ENCODE data around the gene COTL1.

Gene COTL1

DNA sequence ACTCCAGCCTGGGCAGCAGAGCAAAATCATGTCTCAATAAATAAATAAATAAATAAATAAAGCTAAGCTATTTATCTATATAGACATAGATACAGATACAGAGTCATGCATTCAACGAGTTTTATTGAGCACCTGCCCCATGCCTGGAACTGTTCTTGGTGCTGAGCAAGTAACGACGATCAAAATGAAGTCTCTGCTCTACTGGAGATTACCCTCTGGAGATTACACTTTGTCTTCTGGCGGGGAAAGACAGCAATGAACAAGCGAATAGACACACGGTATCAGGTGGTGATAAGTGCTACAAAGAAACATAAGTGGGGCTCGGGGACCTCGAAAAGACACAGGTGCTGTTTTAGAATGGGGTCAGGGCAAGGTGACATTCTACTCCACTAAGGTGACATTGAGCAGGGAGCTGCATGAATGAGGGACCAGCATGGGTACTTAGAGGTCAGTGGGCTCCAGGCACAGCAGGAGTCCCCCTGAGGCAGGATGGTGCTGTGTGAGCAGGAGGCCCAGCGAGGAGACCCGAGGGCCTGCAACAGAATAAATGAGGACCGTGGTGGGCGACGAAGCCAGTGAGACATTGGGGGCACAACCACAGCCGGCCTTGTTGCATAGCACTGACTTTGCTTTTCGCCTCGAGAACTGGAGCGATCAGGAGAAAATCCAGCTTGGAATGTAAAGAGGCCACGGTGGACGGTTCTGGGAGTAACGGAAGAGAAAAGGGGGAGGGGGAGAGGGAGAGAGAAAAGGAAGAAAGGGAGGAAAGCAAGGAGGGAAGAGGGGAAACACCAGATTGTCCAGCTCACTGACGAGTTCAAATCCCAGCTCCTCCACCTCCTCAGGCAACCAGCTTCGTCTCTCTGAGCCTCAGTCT is 71.0 kb downstream of the COTL1 start:
- Histone ChIP-seq H3K9ac (ENCODE audit: low read length) (no peak overlapping the region), H3F3A (ENCODE audit: insufficient read depth) (no peaks in the 10 kb centered on the region), H4K20me1 (ENCODE audit: low read depth, low read length) (no peaks in the 10 kb centered on the region), H3K4me2 (ENCODE audit: low read depth, low read length, poor library complexity, severe bottlenecking) (no peak overlapping the region), H3K9me2 (replicated peaks; ENCODE audit: insufficient read depth, low read length) (no peaks in the 10 kb centered on the region), H3K27ac (ENCODE audit: low read depth, low read length) (no peak overlapping the region), H3K4me3 (ENCODE audit: insufficient read depth, low read length, poor library complexity, severe bottlenecking) (no peak overlapping the region), H3K79me2 (ENCODE audit: insufficient read depth, low read length) (no peaks in the 10 kb centered on the region), H3K36me3 (ENCODE audit: low read length) (no peaks in the 10 kb centered on the region), H3K9me3 (ENCODE audit: insufficient read depth, low read length) (no peaks in the 10 kb centered on the region), H2AFZ (ENCODE audit: low read depth, low read length, severe bottlenecking) (no peak overlapping the region), H3K27me3 (ENCODE audit: low read length) (no peaks in the 10 kb centered on the region)
- TF ChIP-seq EZH2phosphoT487 (conservative IDR thresholded peaks at IDR 0.05; ENCODE audit: low read length) (no peak), CTCF (IDR thresholded peaks at IDR 0.05; ENCODE audit: insufficient read depth, low read length, poor library complexity, severe bottlenecking) (no peak)

- TF ChIP-seq EZH2phosphoT487 (conservative IDR thresholded peaks at IDR 0.05; ENCODE audit: low read length), result no peak
- no peak for TF ChIP-seq CTCF (IDR thresholded peaks at IDR 0.05; ENCODE audit: insufficient read depth, low read length, poor library complexity, severe bottlenecking)
- H4K20me1 ChIP-seq (ENCODE audit: low read depth, low read length), result no peaks in the 10 kb centered on the region
- H2AFZ ChIP-seq (ENCODE audit: low read depth, low read length, severe bottlenecking), result no peak overlapping the region
- H3K9me3 ChIP-seq (ENCODE audit: insufficient read depth, low read length), result no peaks in the 10 kb centered on the region
- no peaks in the 10 kb centered on the region for H3K79me2 ChIP-seq (ENCODE audit: insufficient read depth, low read length)
- H3K27ac ChIP-seq (ENCODE audit: low read depth, low read length), result no peak overlapping the region
- H3K27me3 ChIP-seq (ENCODE audit: low read length), result no peaks in the 10 kb centered on the region
- H3K36me3 ChIP-seq (ENCODE audit: low read length), result no peaks in the 10 kb centered on the region
- H3K9ac ChIP-seq (ENCODE audit: low read length), result no peak overlapping the region
- H3K9me2 ChIP-seq (replicated peaks; ENCODE audit: insufficient read depth, low read length), result no peaks in the 10 kb centered on the region
- no peak overlapping the region for H3K4me2 ChIP-seq (ENCODE audit: low read depth, low read length, poor library complexity, severe bottlenecking)
- no peaks in the 10 kb centered on the region for H3F3A ChIP-seq (ENCODE audit: insufficient read depth)
- no peak overlapping the region for H3K4me3 ChIP-seq (ENCODE audit: insufficient read depth, low read length, poor library complexity, severe bottlenecking)
These were observed 72.7 kb downstream of the COTL1 start for GRCh38 chr16:84545114-84545737.

DNA sequence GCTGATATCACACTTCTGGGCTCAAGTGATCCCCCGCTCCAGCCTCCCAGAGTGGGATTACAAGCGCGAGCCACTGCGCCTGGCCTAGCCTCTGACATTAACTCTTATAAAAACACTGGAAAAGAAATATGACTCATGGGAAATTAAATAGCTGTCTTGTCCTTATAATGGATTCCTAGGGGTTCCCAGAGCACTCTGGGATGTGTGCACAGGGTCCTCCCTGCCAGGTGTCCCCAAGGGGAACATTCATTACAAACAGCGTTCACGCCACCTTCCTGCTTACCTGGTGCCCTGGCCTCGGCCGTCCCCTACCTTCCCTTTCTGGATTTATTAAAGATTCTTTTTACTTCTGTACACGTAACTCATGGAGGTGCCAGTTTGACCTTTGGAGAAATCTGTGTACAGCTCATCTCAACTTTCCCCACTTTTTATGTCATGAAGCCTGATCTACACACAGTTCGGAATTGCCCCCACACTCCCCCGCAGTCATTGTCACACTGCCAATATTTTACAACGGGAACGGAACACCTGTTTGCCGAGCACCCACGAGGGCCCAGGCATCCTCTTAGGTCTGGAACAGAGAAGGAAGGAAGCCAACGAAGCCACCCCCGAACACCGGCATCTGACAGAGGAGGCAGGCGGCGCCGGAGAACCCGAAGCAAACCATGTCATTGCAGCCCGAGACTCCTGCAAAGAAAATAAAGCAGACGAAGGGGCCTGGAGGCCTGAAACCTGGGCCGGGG is 73.7 kb downstream of the COTL1 start:
- no peak overlapping the region for H2AFZ ChIP-seq (ENCODE audit: low read depth, low read length, severe bottlenecking)

More for the DNA sequence above, 73.7 kb downstream of the COTL1 start:
- no peaks in the 10 kb centered on the region for H3K9me2 ChIP-seq (replicated peaks; ENCODE audit: insufficient read depth, low read length)
- H3K27ac ChIP-seq (ENCODE audit: low read depth, low read length), result no peak overlapping the region
- no peak for TF ChIP-seq EZH2phosphoT487 (conservative IDR thresholded peaks at IDR 0.05; ENCODE audit: low read length)
- TF ChIP-seq CTCF (IDR thresholded peaks at IDR 0.05; ENCODE audit: insufficient read depth, low read length, poor library complexity, severe bottlenecking), result no peak
- no peak overlapping the region for H3K4me2 ChIP-seq (ENCODE audit: low read depth, low read length, poor library complexity, severe bottlenecking)
- no peaks in the 10 kb centered on the region for H3K79me2 ChIP-seq (ENCODE audit: insufficient read depth, low read length)
- H3K27me3 ChIP-seq (ENCODE audit: low read length), result no peaks in the 10 kb centered on the region
- H3K4me3 ChIP-seq (ENCODE audit: insufficient read depth, low read length, poor library complexity, severe bottlenecking), result no peak overlapping the region
- H3K9ac ChIP-seq (ENCODE audit: low read length), result no peak overlapping the region
- no peaks in the 10 kb centered on the region for H3K36me3 ChIP-seq (ENCODE audit: low read length)
- no peaks in the 10 kb centered on the region for H3F3A ChIP-seq (ENCODE audit: insufficient read depth)
- H4K20me1 ChIP-seq (ENCODE audit: low read depth, low read length), result no peaks in the 10 kb centered on the region
- no peaks in the 10 kb centered on the region for H3K9me3 ChIP-seq (ENCODE audit: insufficient read depth, low read length)
